Measurements from ENCODE around the gene ALAS2. TPM values are rescaled to one million over a fixed set of nuclear protein-coding genes. Genes with fewer than 3 reads are reported as not detected.

ALAS2 gene
- total and polyA plus RNA-seq, 7 donors = 0.03 to 8.1 (median 3.3) TPM; not detected in 3

DNA sequence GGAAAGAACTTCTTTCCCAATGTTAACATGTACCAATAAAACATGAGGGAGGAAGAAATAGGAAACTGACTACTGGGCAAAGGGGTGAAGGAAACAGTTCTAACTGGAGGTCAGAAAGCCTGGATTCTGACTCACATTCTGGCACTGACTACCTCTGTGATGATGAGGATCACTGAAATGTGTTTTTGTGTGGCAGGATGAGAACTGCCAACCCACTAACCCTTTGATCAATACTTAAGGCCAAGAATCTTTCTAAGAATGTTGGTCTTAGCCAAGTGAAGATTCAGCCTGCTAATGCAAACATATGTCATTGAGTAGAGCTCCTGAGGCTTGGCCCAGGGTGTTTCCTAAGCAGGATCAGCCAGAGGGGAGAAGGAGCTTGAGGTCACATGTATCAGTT lies 4.6 kb downstream of the ALAS2 start:
- intact Hi-C loops (cut with DNase I) = no loop called here
- H3K9me3 ChIP-seq = no peaks in the 10 kb centered on the region
- H3K27me3 ChIP-seq (ENCODE audit: insufficient read depth in 3 of 3, low read length in 2 of 3) = peaks cover 0 to 16% (median 0%) of the 10 kb centered on the region in 3 donors
- H3K4me3 ChIP-seq = no peak overlapping the region
- no peaks in the 10 kb centered on the region for H3K4me1 ChIP-seq
- TF ChIP-seq, protein P1, sequence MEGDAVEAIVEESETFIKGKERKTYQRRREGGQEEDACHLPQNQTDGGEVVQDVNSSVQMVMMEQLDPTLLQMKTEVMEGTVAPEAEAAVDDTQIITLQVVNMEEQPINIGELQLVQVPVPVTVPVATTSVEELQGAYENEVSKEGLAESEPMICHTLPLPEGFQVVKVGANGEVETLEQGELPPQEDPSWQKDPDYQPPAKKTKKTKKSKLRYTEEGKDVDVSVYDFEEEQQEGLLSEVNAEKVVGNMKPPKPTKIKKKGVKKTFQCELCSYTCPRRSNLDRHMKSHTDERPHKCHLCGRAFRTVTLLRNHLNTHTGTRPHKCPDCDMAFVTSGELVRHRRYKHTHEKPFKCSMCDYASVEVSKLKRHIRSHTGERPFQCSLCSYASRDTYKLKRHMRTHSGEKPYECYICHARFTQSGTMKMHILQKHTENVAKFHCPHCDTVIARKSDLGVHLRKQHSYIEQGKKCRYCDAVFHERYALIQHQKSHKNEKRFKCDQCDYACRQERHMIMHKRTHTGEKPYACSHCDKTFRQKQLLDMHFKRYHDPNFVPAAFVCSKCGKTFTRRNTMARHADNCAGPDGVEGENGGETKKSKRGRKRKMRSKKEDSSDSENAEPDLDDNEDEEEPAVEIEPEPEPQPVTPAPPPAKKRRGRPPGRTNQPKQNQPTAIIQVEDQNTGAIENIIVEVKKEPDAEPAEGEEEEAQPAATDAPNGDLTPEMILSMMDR (IDR thresholded peaks at IDR 0.05) = no peak
- DNase-seq = no peak
- no peak overlapping the region for H3K27ac ChIP-seq
- ATAC-seq = no peak
- no peaks in the 10 kb centered on the region for H3K36me3 ChIP-seq (ENCODE audit: insufficient read depth in 1 of 2, low read depth in 1 of 2)

DNA sequence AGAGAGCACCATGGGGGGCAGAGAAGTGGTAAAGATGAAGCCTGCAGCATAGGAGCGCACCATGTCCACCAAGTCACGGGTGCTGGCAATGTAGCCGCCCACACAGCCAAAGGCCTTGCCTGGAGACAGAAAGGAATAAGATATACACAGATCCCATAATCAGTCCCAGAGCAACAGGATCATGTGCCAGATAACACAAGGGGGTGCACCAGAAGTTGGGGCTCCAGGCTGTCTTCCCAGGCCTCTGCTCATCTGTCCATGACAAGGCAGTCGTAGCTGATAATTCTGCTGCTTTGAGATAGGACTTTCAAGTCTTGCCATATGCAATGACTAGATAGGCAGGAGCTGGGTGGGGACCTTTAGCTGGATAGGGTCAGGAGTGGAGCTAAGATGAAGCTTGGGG lies 15.9 kb downstream of the ALAS2 start:
- no peaks in the 10 kb centered on the region for H3K36me3 ChIP-seq (ENCODE audit: insufficient read depth in 1 of 2, low read depth in 1 of 2)
- H3K4me1 ChIP-seq = no peaks in the 10 kb centered on the region
- no peak for ATAC-seq
- no peaks in the 10 kb centered on the region for H3K9me3 ChIP-seq
- intact Hi-C loops (cut with DNase I) = no loop called here
- TF ChIP-seq, protein P1 (IDR thresholded peaks at IDR 0.05) = no peak
- no peaks in the 10 kb centered on the region for H3K27me3 ChIP-seq (ENCODE audit: insufficient read depth in 3 of 3, low read length in 2 of 3)
- H3K27ac ChIP-seq = no peak overlapping the region
- no peak overlapping the region for H3K4me3 ChIP-seq
- 87 to 97% (median 96%) methylated on average over 4 of the region's 4 CpGs for WGBS, 3 donors
- no peak for DNase-seq

DNA sequence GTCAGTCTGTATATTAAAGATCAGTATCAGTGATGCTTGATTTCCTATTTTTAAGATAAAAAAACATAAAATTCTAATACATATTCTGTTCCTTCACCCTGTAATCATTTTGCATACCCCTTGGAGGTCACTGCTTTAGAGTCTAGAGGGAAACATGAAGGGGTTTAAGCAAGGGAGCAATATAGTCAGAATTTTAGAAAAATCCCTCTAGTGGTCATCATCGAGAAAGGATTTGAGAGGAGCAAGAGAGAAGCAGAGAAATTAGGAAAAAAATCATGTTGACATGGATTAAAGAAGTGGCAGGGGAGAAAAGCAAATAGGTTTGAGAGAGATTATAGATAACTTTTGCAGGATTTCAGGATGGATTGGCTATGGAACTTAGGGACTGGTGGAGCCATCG lies 19.5 kb downstream of the ALAS2 start:
- Histone ChIP-seq H3K27ac (no peak overlapping the region), H3K4me1 (peaks cover 5% of the 10 kb centered on the region), H3K27me3 (ENCODE audit: insufficient read depth in 3 of 3, low read length in 2 of 3) (no peaks in the 10 kb centered on the region), H3K4me3 (no peak overlapping the region), H3K9me3 (no peaks in the 10 kb centered on the region), H3K36me3 (ENCODE audit: insufficient read depth in 1 of 2, low read depth in 1 of 2) (peaks cover 3 to 7% of the 10 kb centered on the region in 2 donors)
- ATAC-seq = no peak
- intact Hi-C loops (cut with DNase I) = no loop called here
- 43 to 59% (median 56%) methylated on average over 2 of the region's 2 CpGs for WGBS, 3 donors
- DNase-seq = no peak
- TF ChIP-seq, protein P1 (IDR thresholded peaks at IDR 0.05) = no peak

DNA sequence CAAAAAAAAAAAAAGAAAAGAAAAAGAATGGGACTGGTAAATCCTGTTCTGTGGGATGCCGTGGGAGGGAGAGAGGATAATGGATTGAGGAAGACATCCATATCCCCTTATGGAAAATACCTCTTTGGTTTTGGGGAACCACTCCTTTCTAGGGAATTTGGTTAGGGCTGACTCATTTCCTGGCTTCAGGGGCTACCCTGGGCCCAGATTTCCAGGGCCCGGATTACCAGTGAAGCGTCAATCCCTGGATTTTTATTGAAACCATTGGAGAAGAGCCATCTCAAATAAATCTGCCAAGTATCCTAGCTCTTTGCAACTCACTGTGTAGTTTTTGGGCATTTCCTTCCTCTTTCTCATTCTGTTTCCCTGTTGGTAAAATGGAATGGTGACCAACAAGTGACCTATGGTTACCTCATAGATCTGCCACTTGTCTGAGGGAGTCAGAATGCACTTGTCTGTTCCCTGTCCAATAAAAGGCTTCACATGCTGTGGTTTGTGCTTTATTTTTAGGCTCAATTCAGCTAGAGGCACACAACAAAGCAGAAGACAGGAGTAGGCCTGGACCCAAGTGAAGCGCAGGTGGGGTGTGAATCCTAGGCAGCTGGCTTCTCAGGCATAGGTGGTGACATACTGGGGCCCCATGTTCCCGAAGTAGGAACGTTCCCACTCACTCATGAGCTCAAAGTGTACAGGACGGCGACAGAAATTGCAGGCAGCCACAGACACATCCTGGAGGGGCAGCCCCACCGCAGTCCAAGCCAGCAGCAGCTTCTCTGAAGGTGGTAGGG lies 22.0 kb downstream of the ALAS2 start:
- Histone ChIP-seq H3K27me3 (ENCODE audit: insufficient read depth in 3 of 3, low read length in 2 of 3) (peaks cover 0 to 3% (median 0%) of the 10 kb centered on the region in 3 donors), H3K4me3 (no peak overlapping the region), H3K27ac (peak overlapping the region; percentile 74), H3K9me3 (no peaks in the 10 kb centered on the region), H3K4me1 (peaks cover 5% of the 10 kb centered on the region), H3K36me3 (ENCODE audit: insufficient read depth in 1 of 2, low read depth in 1 of 2) (peaks cover 3 to 22% of the 10 kb centered on the region in 2 donors)
- TF ChIP-seq, protein P1 (IDR thresholded peaks at IDR 0.05) = no peak
- peak; percentile 85 to 95 (median 89) for ATAC-seq
- 45 to 50% (median 48%) methylated on average over 9 of the region's 9 CpGs for WGBS, 3 donors
- DNase-seq = peak in 1 of 2 donors; percentile 39
- intact Hi-C loops (cut with DNase I) = loop anchor here in 1 of 2 donors (10.0 kb wide), 1 partner anchor 364 kb away; no protein-coding TSS in a partner anchor
